Measurements from ENCODE around the gene EMILIN2. TPM values are rescaled to one million over a fixed set of nuclear protein-coding genes. Genes with fewer than 3 reads are reported as not detected.

Gene EMILIN2
- total RNA-seq, 1 experiment from 2014 or later, result 20.0 TPM

- Mint-ChIP-seq H3K27ac (0 out of 7 replicates have a peak overlapping the region, but pooled peaks of 1 of the 3 experiments have one; percentile 48), H3K4me3 (no peak overlapping the region)
- no peak for DNase-seq
These were observed 51.4 kb downstream of the EMILIN2 start for GRCh38 chr18:2898186-2898640.

More at GRCh38 chr18:2898186-2898640, 51.4 kb downstream of the EMILIN2 start:
- no peaks in the 10 kb centered on the region for H3K27me3 ChIP-seq (ENCODE audit: insufficient read depth, low read length)
- TF ChIP-seq CTCF (conservative IDR thresholded peaks at IDR 0.05), result no peak
- no peak overlapping the region for H3K23ac ChIP-seq (ENCODE audit: insufficient read length, low read depth, low read length)
- no peak overlapping the region for H4K8ac ChIP-seq (replicated peaks; ENCODE audit: insufficient read length, low read depth, low read length)
- no peak overlapping the region for H3K18ac ChIP-seq (ENCODE audit: insufficient read length, low read depth, low read length)
- no peak overlapping the region for H2BK12ac ChIP-seq (ENCODE audit: insufficient read length, low read depth, low read length)
- no peak overlapping the region for H2BK120ac ChIP-seq (ENCODE audit: low read depth, low read length, poor library complexity, severe bottlenecking)
- no peaks in the 10 kb centered on the region for H4K20me1 ChIP-seq (ENCODE audit: control insufficient read depth, insufficient read depth, insufficient read length)
- no peak overlapping the region for H4K5ac ChIP-seq (ENCODE audit: insufficient read length, low read depth, low read length)
- H3K4me2 ChIP-seq (ENCODE audit: insufficient read depth, insufficient read length, low read length), result no peak overlapping the region
- H3K4me1 ChIP-seq (ENCODE audit: insufficient read depth, low read length), result no peaks in the 10 kb centered on the region
- H3K79me2 ChIP-seq (ENCODE audit: insufficient read depth, low read length), result no peaks in the 10 kb centered on the region
- no peak overlapping the region for H2BK5ac ChIP-seq (ENCODE audit: insufficient read length, low read length)
- peaks cover 3 to 9% of the 10 kb centered on the region in 2 experiments; a peak in 3 of 5 replicates for H3K9me3 Mint-ChIP-seq
- no peaks in the 10 kb centered on the region for H3K23me2 ChIP-seq (ENCODE audit: insufficient read length, low read depth, low read length, poor library complexity, severe bottlenecking)
- no peak overlapping the region for H3K4ac ChIP-seq (ENCODE audit: low read depth, low read length)
- no CpG with 5 or more reads among the region's 6 CpGs for WGBS (ENCODE audit: extremely low coverage, insufficient read length, low lambda C conversion rate)
- H3K27ac ChIP-seq (ENCODE audit: insufficient read length, low read depth, low read length), result no peak overlapping the region
- no peak overlapping the region for H4K91ac ChIP-seq (ENCODE audit: insufficient read length, low read depth, low read length)
- H3K9ac ChIP-seq (ENCODE audit: extremely low read depth, insufficient read length, low read length), result no peak overlapping the region
- no peaks in the 10 kb centered on the region for H3K9me3 ChIP-seq (ENCODE audit: control insufficient read depth, low read depth, low read length)
- peaks cover 4 to 12% (median 4%) of the 10 kb centered on the region in 3 experiments; a peak in 4 of 7 replicates for H3K36me3 Mint-ChIP-seq (ENCODE audit: insufficient read depth in 1 of 3, low read depth in 3 of 3)
- H3K14ac ChIP-seq (ENCODE audit: insufficient read depth, low read length), result no peak overlapping the region; the same call in 1 of the 2 replicates
- peaks cover 28 to 41% of the 10 kb centered on the region in 2 experiments for H3K4me1 Mint-ChIP-seq
- no peak overlapping the region for H2BK20ac ChIP-seq (ENCODE audit: low read depth, low read length, poor library complexity, severe bottlenecking)
- H2AFZ ChIP-seq (ENCODE audit: low read length), result no peak overlapping the region
- H3T11ph ChIP-seq (ENCODE audit: low read length), result no peak overlapping the region
- peaks cover 2% of the 10 kb centered on the region; the same call in 1 of the 2 replicates for H3K27me3 Mint-ChIP-seq (ENCODE audit: low read depth)
- H3K56ac ChIP-seq (ENCODE audit: insufficient read length, low read depth, low read length), result no peak overlapping the region
- H2BK15ac ChIP-seq (ENCODE audit: low read depth, low read length), result no peak overlapping the region
- no peak overlapping the region for H2AK5ac ChIP-seq (ENCODE audit: insufficient read length, low read length)
- no peaks in the 10 kb centered on the region for H3K79me1 ChIP-seq (ENCODE audit: insufficient read depth, low read depth, low read length, poor library complexity, severe bottlenecking)
